Measurements from ENCODE around the gene AMELX.

- TF ChIP-seq POLR2A (IDR thresholded peaks at IDR 0.05) (no peak), CTCF (IDR thresholded peaks at IDR 0.05) (no peak)
Observed at GRCh38 chrX:11282043-11282442, 11.2 kb upstream of the AMELX start.
